Measurements from ENCODE around the gene MYO5A. TPM values are rescaled to one million over a fixed set of nuclear protein-coding genes. Genes with fewer than 3 reads are reported as not detected.

The MYO5A gene
- total and polyA plus RNA-seq, 8 donors = 2.4 to 11.9 (median 8.1) TPM

DNA sequence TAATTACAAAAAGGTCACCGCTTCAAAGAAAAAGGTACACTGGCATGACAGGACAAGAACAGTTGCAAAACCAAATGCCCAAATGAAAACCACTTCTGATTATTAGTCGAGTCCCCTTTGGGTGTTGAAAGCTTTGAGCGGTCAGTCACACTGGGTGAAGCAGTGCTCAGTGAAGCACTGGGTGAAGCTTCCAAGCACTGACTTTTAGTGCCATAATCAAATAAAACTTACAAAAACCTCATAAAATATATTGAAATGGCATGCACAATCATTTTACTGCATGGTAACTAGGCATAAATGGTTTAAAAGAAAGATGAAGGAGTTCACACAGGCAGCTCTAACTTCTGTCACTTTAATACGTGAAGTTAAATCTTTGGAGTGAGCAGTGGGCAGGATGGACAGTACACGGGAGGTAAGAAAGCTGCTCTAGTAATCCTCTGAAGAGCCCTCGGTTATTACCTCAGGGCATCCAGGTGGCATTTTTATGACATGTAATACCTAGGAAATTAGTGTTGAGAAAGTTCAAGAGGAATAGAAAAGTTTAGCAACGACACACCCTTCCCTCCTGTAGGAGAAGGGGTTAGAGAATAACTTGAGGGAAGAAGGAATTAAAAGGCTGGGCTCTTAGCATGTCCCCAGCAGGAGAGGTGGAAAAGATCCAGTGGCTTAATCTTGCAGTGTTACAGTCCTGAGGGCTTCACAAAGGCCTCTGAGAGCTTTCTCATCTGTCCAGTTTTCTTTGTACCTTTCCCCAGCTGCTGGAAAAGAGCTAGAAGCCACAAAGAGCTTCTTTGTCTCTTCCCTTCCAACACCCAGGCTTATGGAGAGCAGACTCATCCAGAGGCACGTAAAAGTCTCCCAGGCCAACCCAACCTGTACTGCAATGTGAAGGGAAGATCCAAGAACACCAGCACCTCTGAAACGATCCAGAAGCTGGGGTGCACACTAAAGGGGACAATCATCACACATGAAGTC, 168.2 kb downstream of the MYO5A start:
- H3K27ac ChIP-seq = no peak overlapping the region
- intact Hi-C loops (cut with DNase I) = no loop called here
- FAIRE-seq = no peak
- no peak overlapping the region for H3K4me3 ChIP-seq
- peaks cover 0 to 3% (median 0%) of the 10 kb centered on the region in 3 donors for H3K36me3 ChIP-seq
- no peak for DNase-seq
- TF ChIP-seq, protein P1, sequence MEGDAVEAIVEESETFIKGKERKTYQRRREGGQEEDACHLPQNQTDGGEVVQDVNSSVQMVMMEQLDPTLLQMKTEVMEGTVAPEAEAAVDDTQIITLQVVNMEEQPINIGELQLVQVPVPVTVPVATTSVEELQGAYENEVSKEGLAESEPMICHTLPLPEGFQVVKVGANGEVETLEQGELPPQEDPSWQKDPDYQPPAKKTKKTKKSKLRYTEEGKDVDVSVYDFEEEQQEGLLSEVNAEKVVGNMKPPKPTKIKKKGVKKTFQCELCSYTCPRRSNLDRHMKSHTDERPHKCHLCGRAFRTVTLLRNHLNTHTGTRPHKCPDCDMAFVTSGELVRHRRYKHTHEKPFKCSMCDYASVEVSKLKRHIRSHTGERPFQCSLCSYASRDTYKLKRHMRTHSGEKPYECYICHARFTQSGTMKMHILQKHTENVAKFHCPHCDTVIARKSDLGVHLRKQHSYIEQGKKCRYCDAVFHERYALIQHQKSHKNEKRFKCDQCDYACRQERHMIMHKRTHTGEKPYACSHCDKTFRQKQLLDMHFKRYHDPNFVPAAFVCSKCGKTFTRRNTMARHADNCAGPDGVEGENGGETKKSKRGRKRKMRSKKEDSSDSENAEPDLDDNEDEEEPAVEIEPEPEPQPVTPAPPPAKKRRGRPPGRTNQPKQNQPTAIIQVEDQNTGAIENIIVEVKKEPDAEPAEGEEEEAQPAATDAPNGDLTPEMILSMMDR (IDR thresholded peaks at IDR 0.05) = no peak
- H3K9me3 ChIP-seq = no peaks in the 10 kb centered on the region
- no peaks in the 10 kb centered on the region for H3K27me3 ChIP-seq
- WGBS, 2 donors = 77 to 81% methylated on average over 9 of the region's 9 CpGs
- ATAC-seq = no peak
- no peaks in the 10 kb centered on the region for H3K4me1 ChIP-seq

DNA sequence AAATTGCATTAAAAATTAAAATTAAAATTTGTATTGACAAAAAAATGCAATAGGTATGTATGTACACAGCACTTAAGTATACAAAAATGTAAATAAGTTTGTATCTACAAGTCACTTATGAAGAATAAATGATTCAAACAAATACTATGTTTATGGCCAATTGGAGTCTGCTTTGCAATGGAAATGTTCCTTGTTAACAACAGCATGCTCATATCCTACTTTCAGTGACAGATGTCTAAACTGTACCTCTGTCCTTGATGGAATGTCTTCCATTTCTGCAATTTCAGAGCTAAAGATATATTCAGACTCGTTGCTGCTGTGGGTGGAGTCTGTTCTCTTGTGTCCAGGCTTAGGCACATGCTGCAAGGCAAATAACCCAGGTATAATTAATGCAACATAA, 169.0 kb downstream of the MYO5A start:
- peaks cover 0 to 3% (median 0%) of the 10 kb centered on the region in 3 donors for H3K36me3 ChIP-seq
- ATAC-seq (no peak), DNase-seq (no peak), FAIRE-seq (peak; percentile 32)
- H3K4me1 ChIP-seq = no peaks in the 10 kb centered on the region
- no peaks in the 10 kb centered on the region for H3K27me3 ChIP-seq
- WGBS, 2 donors = 49 to 52% methylated on average over 1 of the region's 1 CpG
- no peaks in the 10 kb centered on the region for H3K9me3 ChIP-seq
- no peak overlapping the region for H3K27ac ChIP-seq
- no peak overlapping the region for H3K4me3 ChIP-seq
- intact Hi-C loops (cut with DNase I) = no loop called here
- TF ChIP-seq, protein P1 (IDR thresholded peaks at IDR 0.05) = no peak

DNA sequence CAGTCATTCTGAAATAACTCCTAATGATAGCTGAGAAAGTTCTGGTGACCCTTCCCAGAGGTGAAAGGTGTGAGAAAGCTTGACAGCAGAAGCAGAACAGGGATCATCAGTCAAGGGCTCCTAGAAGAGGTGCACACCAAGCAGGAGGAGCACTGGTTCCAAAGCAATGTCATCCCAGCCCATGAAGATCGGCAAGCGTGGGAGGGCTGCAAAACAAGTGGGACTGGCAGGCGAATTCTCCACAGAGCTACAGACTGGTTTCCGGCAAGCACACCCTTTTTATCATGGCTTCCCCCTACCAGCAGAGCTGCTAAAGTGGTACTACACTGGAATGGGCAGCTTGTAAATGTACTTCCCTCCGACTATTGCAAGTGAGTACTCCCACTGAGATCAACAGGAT, 170.7 kb downstream of the MYO5A start:
- intact Hi-C loops (cut with DNase I) = no loop called here
- TF ChIP-seq, protein P1 (IDR thresholded peaks at IDR 0.05) = no peak
- Histone ChIP-seq H3K9me3 (no peaks in the 10 kb centered on the region), H3K4me3 (no peak overlapping the region), H3K27ac (no peak overlapping the region), H3K36me3 (peaks cover 0 to under 1% (median 0%) of the 10 kb centered on the region in 3 donors), H3K4me1 (no peaks in the 10 kb centered on the region), H3K27me3 (no peaks in the 10 kb centered on the region)
- FAIRE-seq (no peak), ATAC-seq (no peak), DNase-seq (no peak)
- WGBS, 2 donors = 91 to 94% methylated on average over 5 of the region's 5 CpGs

DNA sequence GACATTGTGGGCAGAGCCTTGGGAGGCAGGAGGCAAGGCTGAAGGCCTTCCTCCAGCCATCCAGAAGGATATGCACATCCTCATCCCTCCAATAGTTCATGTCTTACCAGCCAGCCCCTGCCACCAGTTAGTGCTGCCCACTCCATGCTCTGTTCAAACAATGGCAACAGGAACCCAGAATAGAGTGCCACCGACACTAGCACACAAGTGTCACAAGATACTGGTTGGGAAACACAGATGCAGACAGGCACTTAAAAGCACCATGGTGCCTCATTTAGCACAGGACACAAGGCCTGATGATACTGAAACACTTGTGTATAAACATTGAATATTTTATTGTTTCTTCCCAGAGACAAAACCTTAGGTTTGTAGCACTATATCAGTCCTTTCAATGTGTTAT, 176.6 kb downstream of the MYO5A start:
- DNase-seq = no peak
- 93 to 100% methylated on average over 1 of the region's 1 CpG for WGBS, 2 donors
- intact Hi-C loops (cut with DNase I) = no loop called here
- H3K9me3 ChIP-seq = no peaks in the 10 kb centered on the region
- no peaks in the 10 kb centered on the region for H3K4me1 ChIP-seq
- H3K27ac ChIP-seq = no peak overlapping the region
- no peaks in the 10 kb centered on the region for H3K27me3 ChIP-seq
- no peak for FAIRE-seq
- no peak overlapping the region for H3K4me3 ChIP-seq
- peaks cover 0 to 14% (median 0%) of the 10 kb centered on the region in 3 donors for H3K36me3 ChIP-seq
- TF ChIP-seq, protein P1 (IDR thresholded peaks at IDR 0.05) = no peak
- ATAC-seq = no peak
